Neural progenitor cell (in vitro differentiated cells): ENCODE measurements around the gene HNRNPLL. TPM values are rescaled to one million over a fixed set of nuclear protein-coding genes. Genes with fewer than 3 reads are reported as not detected.
A peak's percentile ranks its signal among the peaks of the same experiment; 100 is the strongest.

Source experiments
- DNase-seq: peaks from one replicate; pipeline ENCODE4 v3.0.0-alpha.2; 2016; ENCODE audit warnings: low spot score
- H2AFZ ChIP-seq: fragments of 200-600 bp; sonication (generic); replicated peaks from 2 replicates; pipeline ENCODE4 v1.6.1; 2016; ENCODE audit warnings: antibody characterized with exemption
- H3F3A ChIP-seq: fragments of 200-600 bp; sonication (generic); 2 replicates; pipeline ENCODE4 v1.6.1; 2016; ENCODE audit warnings: antibody characterized with exemption, low read depth
- H3K27ac ChIP-seq: fragments of 200-600 bp; sonication (generic); 2 replicates; pipeline ENCODE4 v1.5.1; 2016; ENCODE audit warnings: mild to moderate bottlenecking
- H3K27me3 ChIP-seq: fragments of 200-600 bp; sonication (generic); 2 replicates; pipeline ENCODE4 v1.6.1; 2016; ENCODE audit warnings: mild to moderate bottlenecking, moderate library complexity
- H3K36me3 ChIP-seq: fragments of 200-600 bp; sonication (generic); 2 replicates; pipeline ENCODE4 v1.5.1; 2016
- H3K4me1 ChIP-seq: fragments of 200-600 bp; sonication (generic); 2 replicates; pipeline ENCODE4 v1.6.1; 2016; ENCODE audit warnings: mixed run types
- H3K4me2 ChIP-seq: fragments of 200-600 bp; sonication (generic); 2 replicates; pipeline ENCODE4 v1.6.1; 2016
- H3K4me3 ChIP-seq: fragments of 200-600 bp; sonication (generic); 2 replicates; pipeline ENCODE4 v1.5.1; 2016
- H3K79me2 ChIP-seq: fragments of 200-600 bp; sonication (generic); 2 replicates; pipeline ENCODE4 v1.6.1; 2016; ENCODE audit warnings: low read depth
- H3K9ac ChIP-seq: fragments of 200-600 bp; sonication (generic); 2 replicates; pipeline ENCODE4 v1.6.1; 2016
- H3K9me3 ChIP-seq: fragments of 200-600 bp; sonication (generic); 2 replicates; pipeline ENCODE4 v1.5.1; 2016; ENCODE audit warnings: low read depth
- H4K20me1 ChIP-seq: fragments of 200-600 bp; sonication (generic); 2 replicates; pipeline ENCODE4 v1.6.1; 2016; ENCODE audit warnings: low read depth
- H3K27ac Mint-ChIP-seq: 3 replicates; pipeline ENCODE4 v1.8.0; 2021; ENCODE audit warnings: mixed read lengths
- H3K27me3 Mint-ChIP-seq: 2 replicates; pipeline ENCODE4 v1.8.0; 2022; ENCODE audit warnings: low read depth, mild to moderate bottlenecking, inconsistent platforms, moderate library complexity, mixed read lengths; ENCODE audit not compliant: insufficient read depth
- H3K36me3 Mint-ChIP-seq: 3 replicates; pipeline ENCODE4 v1.8.0; 2021; ENCODE audit warnings: mixed read lengths
- H3K4me1 Mint-ChIP-seq: 3 replicates; pipeline ENCODE4 v1.8.0; 2021; ENCODE audit warnings: mixed read lengths
- H3K4me3 Mint-ChIP-seq: 3 replicates; pipeline ENCODE4 v1.8.0; 2021; ENCODE audit warnings: mild to moderate bottlenecking, moderate library complexity, mixed read lengths
- H3K9me3 Mint-ChIP-seq: 3 replicates; pipeline ENCODE4 v1.8.0; 2020; ENCODE audit warnings: mixed read lengths
- CTCF ChIP-seq: fragments of 200-600 bp; sonication (generic); IDR thresholded peaks from 2 replicates; pipeline ENCODE4 v1.5.1; 2017; ENCODE audit warnings: antibody characterized with exemption, mild to moderate bottlenecking
- EZH2 ChIP-seq: fragments of 200-600 bp; sonication (generic); IDR thresholded peaks from 2 replicates; pipeline ENCODE4 v1.6.1; 2017; ENCODE audit warnings: antibody characterized with exemption, mild to moderate bottlenecking, moderate library complexity
- EZH2phosphoT487 ChIP-seq: fragments of 200-600 bp; sonication (generic); IDR thresholded peaks from 2 replicates; pipeline ENCODE4 v1.6.1; 2017; ENCODE audit warnings: antibody characterized with exemption
- total RNA-seq: library from RNA; depleted of rRNA; stranded (reverse); fragments of >200 nt; gene quantifications from 2 replicates; pipeline ENCODE4 v1.2.3, GENCODE V29; 2015; ENCODE audit warnings: low replicate concordance

HNRNPLL gene
- total RNA-seq, 1 donor from 2014 or later: 109 TPM

GRCh38 chr2:38514603-38515154 lies 88.0 kb downstream of the HNRNPLL start:
- H3K9me3 Mint-ChIP-seq: no peaks in the 10 kb centered on the region
- DNase-seq: no peak
- H3K4me3 Mint-ChIP-seq: no peak overlapping the region
- H2AFZ ChIP-seq: no peak overlapping the region
- H3K27ac Mint-ChIP-seq: no peak overlapping the region
- no peaks in the 10 kb centered on the region for H3K79me2 ChIP-seq
- H3K4me1 ChIP-seq: no peaks in the 10 kb centered on the region
- H3K27ac ChIP-seq: no peak overlapping the region
- H3K9ac ChIP-seq: no peak overlapping the region
- no peak overlapping the region for H3K4me2 ChIP-seq
- H3K36me3 ChIP-seq: no peaks in the 10 kb centered on the region
- TF ChIP-seq CTCF: no peak
- TF ChIP-seq EZH2phosphoT487: no peak
- TF ChIP-seq EZH2: no peak
- no peaks in the 10 kb centered on the region for H3K27me3 ChIP-seq
- peaks cover 2% of the 10 kb centered on the region for H3K27me3 Mint-ChIP-seq
- no peak overlapping the region for H3K4me3 ChIP-seq
- H3K36me3 Mint-ChIP-seq: no peaks in the 10 kb centered on the region
- no peaks in the 10 kb centered on the region for H4K20me1 ChIP-seq
- no peaks in the 10 kb centered on the region for H3K4me1 Mint-ChIP-seq
- no peaks in the 10 kb centered on the region for H3F3A ChIP-seq
- H3K9me3 ChIP-seq: no peaks in the 10 kb centered on the region

GRCh38 chr2:38512211-38512610 lies 90.5 kb downstream of the HNRNPLL start:
- Histone ChIP-seq H3K27me3 (no peaks in the 10 kb centered on the region), H3K79me2 (no peaks in the 10 kb centered on the region), H3K27ac (no peak overlapping the region), H3K4me3 (no peak overlapping the region), H3K9me3 (no peaks in the 10 kb centered on the region), H2AFZ (peak overlapping the region; percentile 12), H3F3A (no peaks in the 10 kb centered on the region), H3K9ac (no peak overlapping the region), H3K36me3 (no peaks in the 10 kb centered on the region), H4K20me1 (no peaks in the 10 kb centered on the region), H3K4me1 (no peaks in the 10 kb centered on the region), H3K4me2 (no peak overlapping the region)
- Mint-ChIP-seq H3K4me1 (peaks cover 4% of the 10 kb centered on the region), H3K9me3 (no peaks in the 10 kb centered on the region), H3K36me3 (no peaks in the 10 kb centered on the region), H3K27me3 (peaks cover 3% of the 10 kb centered on the region), H3K4me3 (no peak overlapping the region), H3K27ac (no peak overlapping the region)
- no peak for DNase-seq
- TF ChIP-seq EZH2phosphoT487 (no peak), CTCF (no peak), EZH2 (no peak)

Other genes starting within 250 kb of the HNRNPLL start
- 158 and 203 TPM in 2 replicates for gene ATL2, start 225.7 kb downstream of the HNRNPLL start, total RNA-seq
- gene GALM, start 63.2 kb upstream of the HNRNPLL start, total RNA-seq: 7.1 and 8.3 TPM in 2 replicates
- gene SRSF7, start 148.4 kb upstream of the HNRNPLL start, total RNA-seq: 275 and 307 TPM in 2 replicates
- 14.0 and 21.4 TPM in 2 replicates for gene GEMIN6, start 175.3 kb upstream of the HNRNPLL start, total RNA-seq